ENCODE measurements around the gene NDUFS2. TPM values are rescaled to one million over a fixed set of nuclear protein-coding genes. Genes with fewer than 3 reads are reported as not detected.

NDUFS2 gene
- total and polyA plus RNA-seq, 2 of the 8 experiments (the other 6 are each of a cell fraction or from before 2014, with no cell fraction given): 95.1 to 113 TPM

GRCh38 chr1:161185282-161185682, 16.9 kb upstream of the NDUFS2 start:
- WGBS, 2 experiments (ENCODE audit: extremely low coverage in 1 of 2, insufficient coverage in 1 of 2, insufficient read length in 1 of 2, insufficient replicate concordance in 2 of 2, low coverage in 1 of 2, low lambda C conversion rate in 2 of 2, missing lambda C conversion rate in 1 of 2): 73% methylated on average over 3 of the region's 3 CpGs; no CpG with 5 or more reads in 1 of the 2 experiments
- H3K9ac ChIP-seq (replicated peaks in 1 of 4; ENCODE audit: extremely low read depth in 1 of 4, low read depth in 3 of 4, low read length in 3 of 4): no peak overlapping the region
- no peak overlapping the region for H3K4me3 ChIP-seq (ENCODE audit: extremely low read depth in 1 of 4, insufficient read depth in 2 of 4, low read depth in 3 of 4, low read length in 4 of 4)
- H3K79me1 ChIP-seq (ENCODE audit: low read depth, low read length): no peaks in the 10 kb centered on the region
- H4K20me1 ChIP-seq (replicated peaks in 1 of 2; ENCODE audit: control insufficient read depth in 1 of 2, insufficient read depth in 2 of 2, low read length in 2 of 2): no peaks in the 10 kb centered on the region
- no peak overlapping the region for H3K23ac ChIP-seq (ENCODE audit: insufficient read length)
- no peak overlapping the region for H4K91ac ChIP-seq (replicated peaks; ENCODE audit: insufficient read length, low read length)
- no peaks in the 10 kb centered on the region for H3K36me3 ChIP-seq (ENCODE audit: control insufficient read depth in 2 of 4, insufficient read depth in 4 of 4, low read length in 3 of 4)
- no peak overlapping the region for H3K18ac ChIP-seq (ENCODE audit: extremely low read depth, low read length)
- no peaks in the 10 kb centered on the region for H3K4me1 ChIP-seq (replicated peaks in 1 of 4; ENCODE audit: control insufficient read depth in 3 of 4, insufficient read depth in 4 of 4, low read length in 3 of 4)
- H3K23me2 ChIP-seq (ENCODE audit: low read depth, low read length): no peaks in the 10 kb centered on the region; the same call in 1 of the 2 replicates
- no peak overlapping the region for H3K4me2 ChIP-seq (ENCODE audit: insufficient read depth in 1 of 2, low read depth in 2 of 2, low read length in 2 of 2)
- no peak overlapping the region for H2BK20ac ChIP-seq (ENCODE audit: low read length)
- POLR2A ChIA-PET (ENCODE audit: partially characterized antibody): no interaction called here
- H2BK5ac ChIP-seq (ENCODE audit: low read depth, low read length): no peak overlapping the region
- no peaks in the 10 kb centered on the region for H3K79me2 ChIP-seq (ENCODE audit: control insufficient read depth in 1 of 2, insufficient read depth in 2 of 2, low read length in 2 of 2)
- no peak overlapping the region for H2BK15ac ChIP-seq (ENCODE audit: low read length)
- no peak for FAIRE-seq
- no peak overlapping the region for H3K27ac ChIP-seq (ENCODE audit: low read depth, low read length)
- H2BK12ac ChIP-seq (ENCODE audit: low read depth, low read length): no peak overlapping the region
- DNase-seq (ENCODE audit: low read depth in 1 of 2, low spot score in 2 of 2): no peak
- H3K14ac ChIP-seq (ENCODE audit: insufficient read length): no peak overlapping the region
- no peak overlapping the region for H4K5ac ChIP-seq (ENCODE audit: insufficient read length, low read depth, low read length)
- CTCF ChIA-PET (ENCODE audit: partially characterized antibody): interaction anchor here (0.7 kb wide), 1 partner anchor 107 kb away, joined by 3 read pairs; no protein-coding TSS in a partner anchor
- no peak overlapping the region for H3K4ac ChIP-seq (replicated peaks; ENCODE audit: insufficient read length, low read depth, low read length)
- H2AFZ ChIP-seq (ENCODE audit: low read length): no peak overlapping the region
- H2AK5ac ChIP-seq (ENCODE audit: low read depth, low read length): no peak overlapping the region
- no peak overlapping the region for H3K56ac ChIP-seq (replicated peaks; ENCODE audit: insufficient read length, low read depth, low read length)
- no peaks in the 10 kb centered on the region for H3K9me3 ChIP-seq (ENCODE audit: insufficient read depth in 2 of 2, low read depth in 1 of 2, low read length in 1 of 2)
- no peaks in the 10 kb centered on the region for H3K27me3 ChIP-seq (replicated peaks in 1 of 4; ENCODE audit: control insufficient read depth in 3 of 4, extremely low read depth in 1 of 4, insufficient read depth in 3 of 4, low read length in 3 of 4)
- H2BK120ac ChIP-seq (replicated peaks; ENCODE audit: low read depth, low read length): no peak overlapping the region
- H4K8ac ChIP-seq (ENCODE audit: extremely low read depth, insufficient read depth, low read length): no peak overlapping the region
- no peak for TF ChIP-seq SIRT6 (IDR thresholded peaks at IDR 0.05; ENCODE audit: low read length)
- TF ChIP-seq RAD21 (IDR thresholded peaks at IDR 0.05 in 1 of 2, conservative IDR thresholded peaks at IDR 0.05 in 1 of 2; ENCODE audit: low read depth in 2 of 2, low read length in 2 of 2): no peak
- TF ChIP-seq FOSL1 (IDR thresholded peaks at IDR 0.05; ENCODE audit: insufficient read depth, low read depth, low read length): no peak
- TF ChIP-seq CREB1 (IDR thresholded peaks at IDR 0.05): no peak
- TF ChIP-seq KDM1A (IDR thresholded peaks at IDR 0.05; ENCODE audit: borderline replicate concordance, low read length): no peak
- TF ChIP-seq EP300 (IDR thresholded peaks at IDR 0.05; ENCODE audit: borderline replicate concordance in 1 of 2, low read depth in 2 of 2, low read length in 2 of 2): no peak
- no peak for TF ChIP-seq KDM4A (IDR thresholded peaks at IDR 0.05; ENCODE audit: low read depth, low read length, severe bottlenecking)
- no peak for TF ChIP-seq RFX5 (IDR thresholded peaks at IDR 0.05; ENCODE audit: borderline replicate concordance, low read depth, low read length)
- no peak for TF ChIP-seq HDAC2 (IDR thresholded peaks at IDR 0.05; ENCODE audit: borderline replicate concordance in 1 of 2, low read depth in 2 of 2, low read length in 2 of 2)
- TF ChIP-seq BACH1 (IDR thresholded peaks at IDR 0.05; ENCODE audit: low read length): no peak
- no peak for TF ChIP-seq BRCA1 (IDR thresholded peaks at IDR 0.05; ENCODE audit: low read depth, low read length)
- TF ChIP-seq SP4 (IDR thresholded peaks at IDR 0.05; ENCODE audit: low read length): no peak

Data from H1 (cell line).